Parathyroid adenoma (tissue), 2 donors: ENCODE measurements around the gene GREB1L.
"Not testable (repeated sequence)": the region's sequence is repeated elsewhere in the genome, so short reads cannot be mapped to it uniquely, and the experiment has no call there.

ENCODE experiments used
- H2AFZ ChIP-seq: fragments of 300-600 bp; sonication (generic); one replicate; pipeline ENCODE4 v1.7.0; 2017; ENCODE audit warnings: antibody characterized with exemption, mild to moderate bottlenecking
- H3K27ac ChIP-seq: fragments of 300-600 bp; sonication (generic); one replicate; pipeline ENCODE4 v1.7.0; 2017
- H3K27me3 ChIP-seq: fragments of 300-600 bp; sonication (generic); one replicate; pipeline ENCODE4 v1.7.0; 2017; ENCODE audit warnings: low read length; ENCODE audit not compliant: control insufficient read depth, insufficient read depth
- H3K36me3 ChIP-seq: fragments of 300-600 bp; sonication (generic); one replicate; pipeline ENCODE4 v1.7.0; 2017; ENCODE audit warnings: low read length; ENCODE audit not compliant: control insufficient read depth, insufficient read depth
- H3K4me1 ChIP-seq: fragments of 300-600 bp; sonication (generic); one replicate; pipeline ENCODE4 v1.7.0; 2017; ENCODE audit warnings: control low read depth
- H3K4me2 ChIP-seq: fragments of 300-600 bp; sonication (generic); one replicate; pipeline ENCODE4 v1.7.0; 2017; ENCODE audit warnings: low read length
- H3K4me3 ChIP-seq: fragments of 300-600 bp; sonication (generic); one replicate; pipeline ENCODE4 v1.7.0; 2017; ENCODE audit warnings: low read depth, low read length
- H3K79me2 ChIP-seq: fragments of 300-600 bp; sonication (generic); one replicate; pipeline ENCODE4 v1.7.0; 2017; ENCODE audit warnings: control low read depth
- H3K9ac ChIP-seq: fragments of 300-600 bp; sonication (generic); one replicate; pipeline ENCODE4 v1.7.0; 2017; ENCODE audit warnings: mild to moderate bottlenecking
- H3K9me3 ChIP-seq: fragments of 300-600 bp; sonication (generic); one replicate; pipeline ENCODE4 v1.7.0; 2017; ENCODE audit warnings: low read length; ENCODE audit not compliant: control insufficient read depth
- CTCF ChIP-seq: fragments of 300-600 bp; sonication (generic); IDR thresholded peaks from one replicate; pipeline ENCODE4 v1.7.0; 2017; ENCODE audit warnings: antibody characterized with exemption, mild to moderate bottlenecking
- donor health status: primary hyperparathyroidism.

GREB1L gene

GRCh38 chr18:21203126-21203525 is 38.9 kb upstream of the GREB1L start:
- H3K27ac ChIP-seq: no peak overlapping the region
- no peaks in the 10 kb centered on the region for H3K36me3 ChIP-seq
- no peak overlapping the region for H3K9ac ChIP-seq
- no peaks in the 10 kb centered on the region for H3K9me3 ChIP-seq
- no peak overlapping the region for H3K4me2 ChIP-seq
- H3K79me2 ChIP-seq: no peaks in the 10 kb centered on the region
- H3K27me3 ChIP-seq: no peaks in the 10 kb centered on the region
- TF ChIP-seq CTCF: no peak
- no peak overlapping the region for H2AFZ ChIP-seq
- no peak overlapping the region for H3K4me3 ChIP-seq
- no peaks in the 10 kb centered on the region for H3K4me1 ChIP-seq

- H3K79me2 ChIP-seq: no peaks in the 10 kb centered on the region
- H3K9ac ChIP-seq: no peak overlapping the region
- H3K27ac ChIP-seq: no peak overlapping the region
- H2AFZ ChIP-seq: no peak overlapping the region
- TF ChIP-seq CTCF: no peak
- no peaks in the 10 kb centered on the region for H3K4me1 ChIP-seq
- H3K36me3 ChIP-seq: no peaks in the 10 kb centered on the region
- no peaks in the 10 kb centered on the region for H3K9me3 ChIP-seq
- H3K27me3 ChIP-seq: no peaks in the 10 kb centered on the region
- no peak overlapping the region for H3K4me3 ChIP-seq
- no peak overlapping the region for H3K4me2 ChIP-seq
Observed at GRCh38 chr18:21203542-21204241, 38.3 kb upstream of the GREB1L start.

- H3K9ac ChIP-seq: no peak overlapping the region
- TF ChIP-seq CTCF: no peak
- H2AFZ ChIP-seq: no peak overlapping the region
- H3K4me1 ChIP-seq: no peaks in the 10 kb centered on the region
- H3K79me2 ChIP-seq: no peaks in the 10 kb centered on the region
- no peaks in the 10 kb centered on the region for H3K27me3 ChIP-seq
- no peak overlapping the region for H3K27ac ChIP-seq
- no peaks in the 10 kb centered on the region for H3K9me3 ChIP-seq
- no peaks in the 10 kb centered on the region for H3K36me3 ChIP-seq
- H3K4me3 ChIP-seq: no peak overlapping the region
- H3K4me2 ChIP-seq: no peak overlapping the region
Observed at GRCh38 chr18:21205695-21206094, 36.3 kb upstream of the GREB1L start.

GRCh38 chr18:21210278-21210677 is 31.8 kb upstream of the GREB1L start:
- H3K36me3 ChIP-seq: no peaks in the 10 kb centered on the region
- H3K4me3 ChIP-seq: no peak overlapping the region
- no peak overlapping the region for H2AFZ ChIP-seq
- no peaks in the 10 kb centered on the region for H3K9me3 ChIP-seq
- TF ChIP-seq CTCF: no peak
- no peak overlapping the region for H3K4me2 ChIP-seq
- no peak overlapping the region for H3K9ac ChIP-seq
- H3K27ac ChIP-seq: no peak overlapping the region
- H3K4me1 ChIP-seq: no peaks in the 10 kb centered on the region
- no peaks in the 10 kb centered on the region for H3K27me3 ChIP-seq
- H3K79me2 ChIP-seq: no peaks in the 10 kb centered on the region

GRCh38 chr18:21210784-21211183 is 31.2 kb upstream of the GREB1L start:
- Histone ChIP-seq H3K4me2 (no peak overlapping the region), H3K79me2 (no peaks in the 10 kb centered on the region), H3K36me3 (no peaks in the 10 kb centered on the region), H3K27ac (no peak overlapping the region), H3K9ac (no peak overlapping the region), H2AFZ (no peak overlapping the region), H3K27me3 (no peaks in the 10 kb centered on the region), H3K4me3 (no peak overlapping the region), H3K9me3 (no peaks in the 10 kb centered on the region), H3K4me1 (no peaks in the 10 kb centered on the region)
- TF ChIP-seq CTCF: no peak

- not testable (repeated sequence) for H3K27me3 ChIP-seq, H3K4me1 ChIP-seq, H3K79me2 ChIP-seq, H3K4me2 ChIP-seq, H3K9ac ChIP-seq, H3K27ac ChIP-seq, H3K36me3 ChIP-seq, H2AFZ ChIP-seq, H3K4me3 ChIP-seq, H3K9me3 ChIP-seq
Observed at GRCh38 chr18:21214409-21214808, 27.6 kb upstream of the GREB1L start.
